SK-N-MC (cell line): ENCODE data around the gene NHLH2.

ENCODE experiments used
- DNase-seq: peaks from one replicate; pipeline ENCODE4 v3.0.0-alpha.2; 2011; ENCODE audit warnings: low read depth, low spot score
- H3K27ac ChIP-seq: fragments of 200-600 bp; sonication (generic); 2 replicates; pipeline ENCODE4 v1.5.1; 2016; ENCODE audit warnings: mixed run types
- H3K36me3 ChIP-seq: fragments of 200-600 bp; sonication (generic); 2 replicates; pipeline ENCODE4 v1.6.1; 2017; ENCODE audit warnings: antibody characterized with exemption, low read length, mixed read lengths; ENCODE audit not compliant: insufficient read depth
- H3K4me3 ChIP-seq: fragments of 200-600 bp; sonication (generic); 2 replicates; pipeline ENCODE4 v1.5.1; 2016
- H3K9ac ChIP-seq: fragments of 200-600 bp; sonication (generic); 2 replicates; pipeline ENCODE4 v1.8.0; 2017; ENCODE audit warnings: mixed run types, mixed read lengths; ENCODE audit not compliant: insufficient read length
- H3K9me3 ChIP-seq: fragments of 200-600 bp; sonication (generic); 2 replicates; pipeline ENCODE4 v1.6.1; 2017; ENCODE audit warnings: low read depth, mild to moderate bottlenecking, antibody characterized with exemption, low read length, moderate library complexity, mixed read lengths
- EZH2 ChIP-seq: fragments of 200-600 bp; sonication (generic); IDR thresholded peaks from one replicate; pipeline ENCODE4 v1.6.1; 2017; ENCODE audit warnings: antibody characterized with exemption
- FOXP2 ChIP-seq: optimal IDR thresholded peaks from 2 replicates; pipeline ENCODE3; 2011; ENCODE audit warnings: mild to moderate bottlenecking, moderate library complexity; ENCODE audit not compliant: insufficient read depth; ENCODE audit errors: extremely low read length, control extremely low read depth
- POLR2AphosphoS5 ChIP-seq: IDR thresholded peaks from 2 replicates; pipeline ENCODE4 v1.6.1; 2012; ENCODE audit warnings: mild to moderate bottlenecking, low read depth, low read length, borderline replicate concordance

The NHLH2 gene

GRCh38 chr1:115874904-115875303 lies 34.0 kb upstream of the NHLH2 start:
- no peak for TF ChIP-seq EZH2
- TF ChIP-seq POLR2AphosphoS5, result no peak
- no peak for TF ChIP-seq FOXP2
- no peak for DNase-seq
- no peak overlapping the region for H3K27ac ChIP-seq
- no peaks in the 10 kb centered on the region for H3K9me3 ChIP-seq
- H3K9ac ChIP-seq, result no peak overlapping the region
- H3K36me3 ChIP-seq, result no peaks in the 10 kb centered on the region
- H3K4me3 ChIP-seq, result no peak overlapping the region

DNA sequence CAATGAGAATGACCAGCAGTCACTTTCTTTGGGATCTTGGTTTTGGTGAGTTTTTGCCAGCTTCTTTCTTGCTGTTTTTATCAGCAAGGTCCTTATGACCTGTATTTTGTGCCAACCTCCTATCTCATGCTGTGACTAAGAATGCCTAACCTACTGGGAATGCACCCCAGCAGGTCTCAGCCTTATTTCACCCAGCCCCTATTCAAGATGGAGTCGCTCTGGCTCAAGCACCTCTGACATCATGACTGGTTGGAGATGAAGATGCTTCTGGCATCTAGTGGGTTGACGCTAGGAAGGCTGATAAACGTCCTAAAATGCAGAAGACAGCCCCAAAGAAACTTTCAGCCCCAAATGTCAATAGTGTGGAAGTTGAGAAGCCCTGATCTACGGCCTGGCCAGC lies 33.6 kb upstream of the NHLH2 start:
- Histone ChIP-seq H3K9ac (no peak overlapping the region), H3K36me3 (no peaks in the 10 kb centered on the region), H3K27ac (no peak overlapping the region), H3K9me3 (no peaks in the 10 kb centered on the region), H3K4me3 (no peak overlapping the region)
- no peak for TF ChIP-seq EZH2
- TF ChIP-seq FOXP2, result no peak
- TF ChIP-seq POLR2AphosphoS5, result no peak
- DNase-seq, result no peak

- no peak overlapping the region for H3K4me3 ChIP-seq
- TF ChIP-seq EZH2 (no peak), FOXP2 (no peak), POLR2AphosphoS5 (no peak)
Observed at GRCh38 chr1:115873184-115873583, 32.3 kb upstream of the NHLH2 start.

DNA sequence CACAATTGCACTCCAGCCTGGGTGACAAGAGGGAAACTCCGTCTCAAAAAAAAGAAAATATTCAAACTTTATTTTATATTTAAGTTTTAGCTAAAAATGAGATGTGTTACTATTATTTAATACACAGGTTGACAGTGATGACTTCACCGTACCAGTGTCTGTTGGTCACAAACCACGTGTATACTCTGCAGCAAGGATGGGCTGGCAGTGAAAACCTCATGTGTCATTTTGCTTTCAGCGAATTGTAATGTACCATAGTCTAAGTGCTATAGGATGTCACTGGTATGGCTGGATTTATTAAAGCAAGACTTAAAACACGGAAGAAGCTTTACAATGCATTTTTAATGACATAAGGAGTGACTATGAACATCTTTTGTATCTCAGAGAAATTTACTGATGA lies 28.1 kb upstream of the NHLH2 start:
- TF ChIP-seq FOXP2 (no peak), POLR2AphosphoS5 (no peak), EZH2 (no peak)
- H3K9ac ChIP-seq, result no peak overlapping the region
- no peak for DNase-seq
- no peaks in the 10 kb centered on the region for H3K9me3 ChIP-seq
- H3K27ac ChIP-seq, result no peak overlapping the region
- H3K36me3 ChIP-seq, result no peaks in the 10 kb centered on the region
- H3K4me3 ChIP-seq, result no peak overlapping the region

More at GRCh38 chr1:115873184-115873583, 32.3 kb upstream of the NHLH2 start:
- no peaks in the 10 kb centered on the region for H3K9me3 ChIP-seq
- no peak overlapping the region for H3K9ac ChIP-seq
- no peaks in the 10 kb centered on the region for H3K36me3 ChIP-seq
- no peak overlapping the region for H3K27ac ChIP-seq
- DNase-seq, result no peak

GRCh38 chr1:115867216-115867615 lies 26.3 kb upstream of the NHLH2 start:
- no peak overlapping the region for H3K4me3 ChIP-seq
- DNase-seq, result no peak
- no peaks in the 10 kb centered on the region for H3K9me3 ChIP-seq
- TF ChIP-seq FOXP2 (no peak), EZH2 (no peak), POLR2AphosphoS5 (no peak)
- peak overlapping the region; percentile 0; the same call in 1 of the 2 replicates for H3K27ac ChIP-seq
- H3K36me3 ChIP-seq, result no peaks in the 10 kb centered on the region
- no peak overlapping the region for H3K9ac ChIP-seq

GRCh38 chr1:115865704-115866380 lies 24.9 kb upstream of the NHLH2 start:
- no peak for DNase-seq
- H3K36me3 ChIP-seq, result no peaks in the 10 kb centered on the region
- H3K9me3 ChIP-seq, result no peaks in the 10 kb centered on the region
- no peak overlapping the region for H3K4me3 ChIP-seq
- H3K9ac ChIP-seq, result no peak overlapping the region
- TF ChIP-seq FOXP2 (no peak), POLR2AphosphoS5 (no peak), EZH2 (no peak)
- H3K27ac ChIP-seq, result no peak overlapping the region

- Histone ChIP-seq H3K9ac (no peak overlapping the region), H3K4me3 (no peak overlapping the region), H3K36me3 (no peaks in the 10 kb centered on the region), H3K9me3 (no peaks in the 10 kb centered on the region), H3K27ac (no peak overlapping the region)
- no peak for TF ChIP-seq EZH2
- no peak for TF ChIP-seq POLR2AphosphoS5
- TF ChIP-seq FOXP2, result no peak
- DNase-seq, result no peak
Observed at GRCh38 chr1:115862403-115862802, 21.5 kb upstream of the NHLH2 start.

GRCh38 chr1:115854005-115854404 lies 13.1 kb upstream of the NHLH2 start:
- Histone ChIP-seq H3K9me3 (peaks cover under 1% of the 10 kb centered on the region; the same call in 1 of the 2 replicates), H3K4me3 (no peak overlapping the region), H3K27ac (no peak overlapping the region), H3K9ac (no peak overlapping the region), H3K36me3 (no peaks in the 10 kb centered on the region)
- TF ChIP-seq FOXP2 (no peak), EZH2 (no peak), POLR2AphosphoS5 (no peak)
- no peak for DNase-seq

- no peak overlapping the region for H3K4me3 ChIP-seq
- peaks cover 4% of the 10 kb centered on the region; the same call in 1 of the 2 replicates for H3K9me3 ChIP-seq
- TF ChIP-seq FOXP2 (no peak), EZH2 (no peak), POLR2AphosphoS5 (no peak)
- no peak for DNase-seq
- no peaks in the 10 kb centered on the region for H3K36me3 ChIP-seq
- H3K27ac ChIP-seq, result no peak overlapping the region
- H3K9ac ChIP-seq, result no peak overlapping the region
Observed at GRCh38 chr1:115850937-115851336, 10.0 kb upstream of the NHLH2 start.
